ENCODE data around the gene PFKM.

PFKM gene

DNA sequence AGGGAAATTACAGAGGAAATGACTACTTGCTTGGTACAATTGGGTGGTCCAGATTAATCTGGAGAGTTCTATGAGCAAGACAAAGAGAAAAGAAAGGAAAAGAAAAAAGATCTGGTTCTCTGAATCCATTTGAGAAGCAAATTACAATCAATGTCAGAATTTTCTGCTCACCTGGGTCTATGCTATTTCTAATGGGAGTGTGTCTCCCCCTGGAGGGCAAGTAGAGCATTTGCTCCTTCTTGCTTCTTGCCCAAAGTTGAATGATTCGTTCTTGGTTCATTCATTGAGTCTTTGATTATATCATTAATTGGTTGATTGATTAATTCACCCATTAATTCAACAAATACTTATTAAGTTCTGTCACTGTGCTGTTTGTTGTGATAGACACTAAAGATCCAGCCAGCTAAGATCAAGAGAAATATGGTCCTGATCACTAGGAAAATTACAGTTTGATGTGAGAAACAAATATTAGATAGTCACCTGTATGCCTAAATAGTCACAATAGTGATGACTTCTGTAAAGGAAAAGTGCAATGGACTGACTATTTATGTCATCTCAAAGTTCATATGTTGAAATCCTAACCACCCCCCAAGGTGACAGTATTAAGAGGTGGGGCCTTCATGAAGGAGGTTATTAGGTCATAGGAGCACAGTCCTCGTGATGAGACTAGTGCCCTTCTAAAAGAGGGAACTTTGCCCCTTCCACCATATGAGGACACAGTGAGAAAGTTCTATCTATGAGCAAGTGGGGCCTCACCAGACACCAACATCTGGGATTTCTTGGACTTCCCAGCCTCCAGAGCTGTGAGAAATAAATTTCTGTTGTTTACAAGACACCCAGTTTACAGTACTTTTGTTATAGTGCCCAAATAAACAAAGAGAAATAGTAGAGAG, 46.2 kb downstream of the PFKM start:
- no peak overlapping the region for H3K27ac ChIP-seq (ENCODE audit: poor library complexity, severe bottlenecking)
- no peak overlapping the region for H3K4me3 ChIP-seq (ENCODE audit: severe bottlenecking)
- no peaks in the 10 kb centered on the region for H3K27me3 ChIP-seq (ENCODE audit: insufficient read depth, poor library complexity, severe bottlenecking)
- H3K4me1 ChIP-seq (ENCODE audit: insufficient read depth, poor library complexity, severe bottlenecking): no peaks in the 10 kb centered on the region
- TF ChIP-seq, protein P1, sequence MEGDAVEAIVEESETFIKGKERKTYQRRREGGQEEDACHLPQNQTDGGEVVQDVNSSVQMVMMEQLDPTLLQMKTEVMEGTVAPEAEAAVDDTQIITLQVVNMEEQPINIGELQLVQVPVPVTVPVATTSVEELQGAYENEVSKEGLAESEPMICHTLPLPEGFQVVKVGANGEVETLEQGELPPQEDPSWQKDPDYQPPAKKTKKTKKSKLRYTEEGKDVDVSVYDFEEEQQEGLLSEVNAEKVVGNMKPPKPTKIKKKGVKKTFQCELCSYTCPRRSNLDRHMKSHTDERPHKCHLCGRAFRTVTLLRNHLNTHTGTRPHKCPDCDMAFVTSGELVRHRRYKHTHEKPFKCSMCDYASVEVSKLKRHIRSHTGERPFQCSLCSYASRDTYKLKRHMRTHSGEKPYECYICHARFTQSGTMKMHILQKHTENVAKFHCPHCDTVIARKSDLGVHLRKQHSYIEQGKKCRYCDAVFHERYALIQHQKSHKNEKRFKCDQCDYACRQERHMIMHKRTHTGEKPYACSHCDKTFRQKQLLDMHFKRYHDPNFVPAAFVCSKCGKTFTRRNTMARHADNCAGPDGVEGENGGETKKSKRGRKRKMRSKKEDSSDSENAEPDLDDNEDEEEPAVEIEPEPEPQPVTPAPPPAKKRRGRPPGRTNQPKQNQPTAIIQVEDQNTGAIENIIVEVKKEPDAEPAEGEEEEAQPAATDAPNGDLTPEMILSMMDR (IDR thresholded peaks at IDR 0.05; ENCODE audit: poor library complexity, severe bottlenecking): peak; percentile 94
- DNase-seq (ENCODE audit: low spot score) (no peak), ATAC-seq (ENCODE audit: low read depth) (no peak)
- no peaks in the 10 kb centered on the region for H3K9me3 ChIP-seq (ENCODE audit: severe bottlenecking)
- no peaks in the 10 kb centered on the region for H3K36me3 ChIP-seq (ENCODE audit: low read depth)

DNA sequence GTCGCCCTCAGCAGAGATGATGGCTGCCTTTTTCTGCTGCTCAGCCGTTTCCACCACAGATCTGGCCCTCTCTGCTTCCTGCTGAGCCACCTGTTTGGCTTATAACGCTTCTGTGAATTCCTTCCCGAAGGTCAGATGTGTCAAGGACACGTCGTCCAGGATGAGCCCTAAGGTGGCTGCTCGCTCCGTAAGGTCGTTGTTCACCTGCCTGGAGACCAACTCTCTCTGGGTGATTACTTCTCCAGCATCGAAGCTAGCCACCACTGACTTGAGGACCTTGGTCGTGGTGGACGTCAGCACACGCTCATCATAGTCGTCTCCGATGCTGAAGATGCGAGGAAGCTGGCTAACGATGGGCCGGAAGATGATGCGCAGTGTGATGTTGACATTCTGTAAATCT, 49.8 kb downstream of the PFKM start:
- no peak for DNase-seq (ENCODE audit: low spot score)
- no peak overlapping the region for H3K4me3 ChIP-seq (ENCODE audit: severe bottlenecking)

DNA sequence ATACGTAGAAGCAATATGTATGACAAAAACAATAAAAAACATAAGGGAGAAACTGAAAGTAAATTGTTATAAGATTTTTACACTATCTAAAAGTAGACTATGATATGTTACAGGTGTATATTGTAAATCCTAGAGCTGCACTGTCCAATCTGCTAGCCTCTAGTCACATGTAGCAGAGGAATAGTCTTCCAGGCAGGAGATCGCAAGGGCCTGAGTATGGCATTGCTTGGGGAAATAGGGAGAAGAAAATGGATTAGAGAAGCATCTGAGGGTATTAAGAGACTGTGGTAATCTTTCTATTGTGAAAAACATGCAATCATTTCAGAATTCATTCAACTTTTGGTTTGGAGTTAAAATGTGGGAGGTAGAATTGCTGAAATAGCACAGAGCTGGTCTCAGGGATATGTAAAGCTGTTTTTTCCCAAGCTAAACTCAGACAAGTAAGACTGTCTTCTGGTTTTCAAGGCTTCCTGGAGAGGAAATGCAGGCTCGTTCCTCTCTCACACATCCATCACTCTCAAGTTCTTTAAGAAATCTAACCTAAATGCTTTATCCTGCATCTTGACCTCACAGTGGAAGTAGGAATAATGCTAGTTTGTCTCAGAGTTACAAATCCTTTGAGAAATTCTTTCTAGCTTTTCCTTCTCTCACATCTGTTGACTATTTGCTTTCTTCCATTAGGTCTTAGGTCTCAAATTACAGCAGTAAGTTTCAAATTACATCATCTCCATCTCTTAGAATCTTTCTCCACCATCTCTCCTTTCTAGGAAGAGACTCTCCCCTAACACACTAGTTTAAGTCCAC, 56.7 kb downstream of the PFKM start:
- ATAC-seq (ENCODE audit: low read depth) (no peak), DNase-seq (ENCODE audit: low spot score) (no peak)
- Histone ChIP-seq H3K27me3 (ENCODE audit: insufficient read depth, poor library complexity, severe bottlenecking) (peaks cover 17% of the 10 kb centered on the region), H3K9me3 (ENCODE audit: severe bottlenecking) (no peaks in the 10 kb centered on the region), H3K4me1 (ENCODE audit: insufficient read depth, poor library complexity, severe bottlenecking) (no peaks in the 10 kb centered on the region), H3K27ac (ENCODE audit: poor library complexity, severe bottlenecking) (no peak overlapping the region), H3K36me3 (ENCODE audit: low read depth) (no peaks in the 10 kb centered on the region), H3K4me3 (ENCODE audit: severe bottlenecking) (no peak overlapping the region)
- TF ChIP-seq, protein P1 (IDR thresholded peaks at IDR 0.05; ENCODE audit: poor library complexity, severe bottlenecking): no peak

More for the DNA sequence above, 49.8 kb downstream of the PFKM start:
- ATAC-seq (ENCODE audit: low read depth): no peak
- TF ChIP-seq, protein P1 (IDR thresholded peaks at IDR 0.05; ENCODE audit: poor library complexity, severe bottlenecking): no peak
- H3K9me3 ChIP-seq (ENCODE audit: severe bottlenecking): no peaks in the 10 kb centered on the region
- H3K27ac ChIP-seq (ENCODE audit: poor library complexity, severe bottlenecking): no peak overlapping the region
- H3K36me3 ChIP-seq (ENCODE audit: low read depth): no peaks in the 10 kb centered on the region
- no peaks in the 10 kb centered on the region for H3K4me1 ChIP-seq (ENCODE audit: insufficient read depth, poor library complexity, severe bottlenecking)
- H3K27me3 ChIP-seq (ENCODE audit: insufficient read depth, poor library complexity, severe bottlenecking): no peaks in the 10 kb centered on the region

DNA sequence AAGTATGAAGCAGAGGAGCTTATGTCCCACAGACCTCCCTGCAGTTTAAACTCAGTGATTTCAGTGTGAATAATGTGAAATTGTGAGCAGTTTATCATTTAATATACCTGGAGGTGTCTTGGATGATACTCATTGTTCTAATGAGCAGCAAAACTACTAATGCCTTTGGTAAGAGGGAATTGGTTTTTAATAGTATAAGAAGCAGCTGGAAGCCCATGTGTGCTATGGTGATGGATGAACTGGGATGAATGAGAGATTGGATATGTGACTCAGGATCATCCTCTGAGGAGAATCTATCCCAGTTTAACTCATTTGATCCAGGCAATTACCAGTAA, 57.2 kb downstream of the PFKM start:
- no peak overlapping the region for H3K4me3 ChIP-seq (ENCODE audit: severe bottlenecking)
- no peaks in the 10 kb centered on the region for H3K4me1 ChIP-seq (ENCODE audit: insufficient read depth, poor library complexity, severe bottlenecking)
- TF ChIP-seq, protein P1 (IDR thresholded peaks at IDR 0.05; ENCODE audit: poor library complexity, severe bottlenecking): no peak
- no peak overlapping the region for H3K27ac ChIP-seq (ENCODE audit: poor library complexity, severe bottlenecking)
- DNase-seq (ENCODE audit: low spot score): no peak
- ATAC-seq (ENCODE audit: low read depth): no peak
- H3K36me3 ChIP-seq (ENCODE audit: low read depth): no peaks in the 10 kb centered on the region
- no peaks in the 10 kb centered on the region for H3K9me3 ChIP-seq (ENCODE audit: severe bottlenecking)
- H3K27me3 ChIP-seq (ENCODE audit: insufficient read depth, poor library complexity, severe bottlenecking): peaks cover 22% of the 10 kb centered on the region

Measured in RWPE2 (cell line).